HG03060 (cell line): ENCODE measurements around the gene ILF2.
A peak's percentile ranks its signal among the peaks of the same experiment; 100 is the strongest.
"Not testable (repeated sequence)": the region's sequence is repeated elsewhere in the genome, so short reads cannot be mapped to it uniquely, and the experiment has no call there.

Experiments used
- ATAC-seq: cut with Tn5 transposase; IDR thresholded peaks from one replicate; pipeline ENCODE4 v1.9.1; 2021; ENCODE audit warnings: low read depth, moderate number of reproducible peaks; ENCODE audit not compliant: unreplicated experiment

The ILF2 gene

DNA sequence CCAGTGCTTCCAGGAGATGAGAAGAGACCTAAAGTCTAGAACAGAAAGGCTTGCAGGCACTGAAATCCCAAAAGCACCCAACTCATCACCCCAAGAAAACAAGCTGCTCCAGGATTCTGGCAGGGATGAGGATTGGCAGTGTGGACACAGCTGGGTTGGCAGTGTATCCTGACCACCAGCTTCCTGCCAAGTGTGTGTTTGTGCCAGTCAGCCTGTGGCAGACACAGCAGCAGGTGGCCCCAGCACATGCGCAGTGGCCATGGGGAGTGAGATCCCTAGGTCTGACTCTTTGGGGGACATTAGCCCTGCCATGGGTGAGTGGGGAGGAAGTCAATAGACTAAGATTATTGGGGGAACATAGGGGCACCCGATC lies 20.9 kb downstream of the ILF2 start:
- no peak for ATAC-seq

DNA sequence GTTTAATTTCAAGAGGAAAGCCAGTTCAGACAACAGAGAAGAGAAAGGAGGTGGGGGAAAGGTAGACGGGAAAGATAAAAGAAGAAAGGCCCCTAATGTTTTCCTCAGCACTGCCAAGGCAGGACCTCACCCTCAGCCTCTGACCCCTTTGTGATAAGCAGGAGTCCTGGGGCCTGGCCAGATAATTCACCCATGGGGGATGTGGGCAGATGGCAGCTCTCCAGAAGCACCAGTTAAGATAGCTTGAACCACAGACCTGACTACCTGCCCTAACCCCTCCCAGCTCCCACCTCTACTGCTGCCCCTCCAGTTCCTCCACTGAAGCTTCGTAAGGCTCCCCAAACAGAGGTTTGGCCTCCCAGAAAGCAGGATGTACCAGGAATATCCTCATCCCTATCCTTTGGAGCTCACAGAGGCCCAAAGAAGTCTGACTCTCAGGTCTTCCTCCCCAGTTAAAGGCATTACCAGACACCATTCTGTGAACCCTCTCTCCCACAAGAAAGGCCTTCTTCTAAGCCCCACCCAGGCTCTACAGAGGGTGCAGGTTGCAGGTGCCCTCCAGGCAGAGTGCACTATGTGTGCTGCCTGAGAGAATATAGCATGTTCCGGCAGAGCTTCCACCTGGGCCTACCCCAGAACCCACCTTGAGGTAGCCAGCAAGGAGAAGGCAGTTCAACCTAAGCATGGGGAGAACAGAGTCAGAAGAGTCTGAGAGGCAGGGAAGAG lies 21.5 kb downstream of the ILF2 start:
- ATAC-seq, result no peak

DNA sequence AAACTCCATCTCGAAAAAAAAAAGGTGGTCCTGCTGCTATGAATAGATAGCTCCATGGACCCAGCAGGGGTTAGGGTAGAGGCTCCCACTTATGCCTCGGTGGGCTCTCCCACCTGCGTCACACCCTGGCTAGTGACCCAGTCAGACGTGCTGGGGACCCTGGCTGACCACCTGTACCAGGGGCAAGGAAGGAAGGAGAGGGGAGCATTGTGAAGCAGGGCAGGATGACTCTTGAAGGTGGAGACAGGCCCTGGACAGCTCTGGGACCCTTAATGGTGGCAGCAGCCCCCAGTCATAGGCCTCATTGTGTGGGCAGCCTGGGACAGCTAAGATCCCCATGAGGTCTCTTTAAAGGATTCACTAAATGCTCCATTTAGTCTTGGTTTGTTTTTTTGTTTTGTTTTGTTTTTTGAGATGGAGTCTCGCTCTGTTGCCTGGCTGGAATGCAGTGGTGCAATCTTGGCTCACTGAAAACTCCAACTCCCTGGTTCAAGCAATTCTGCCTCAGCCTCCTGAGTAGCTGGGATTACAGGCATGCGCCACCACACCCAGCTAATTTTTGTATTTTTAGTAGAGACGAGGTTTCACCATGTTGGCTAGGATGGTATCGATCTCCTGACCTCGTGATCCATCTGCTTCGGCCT lies 22.7 kb downstream of the ILF2 start:
- no peak for ATAC-seq

DNA sequence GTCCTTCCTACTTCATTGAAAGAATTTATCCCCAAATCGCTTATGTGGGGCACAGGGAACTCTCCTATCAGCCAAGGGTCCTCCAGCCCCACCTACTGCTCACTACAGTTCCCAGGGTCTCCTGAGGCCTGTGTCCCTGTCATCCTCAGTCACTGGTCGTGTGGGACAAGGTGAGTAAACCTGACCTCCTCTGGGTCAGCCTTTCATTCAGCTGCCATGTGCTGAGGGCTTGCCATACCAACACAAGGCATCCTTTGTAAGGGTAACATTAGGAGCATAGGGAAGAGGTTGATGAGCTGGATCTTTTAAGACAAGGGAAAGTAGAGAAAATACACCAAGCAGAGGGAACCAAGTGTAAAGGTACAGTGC lies 23.5 kb downstream of the ILF2 start:
- ATAC-seq, result no peak

DNA sequence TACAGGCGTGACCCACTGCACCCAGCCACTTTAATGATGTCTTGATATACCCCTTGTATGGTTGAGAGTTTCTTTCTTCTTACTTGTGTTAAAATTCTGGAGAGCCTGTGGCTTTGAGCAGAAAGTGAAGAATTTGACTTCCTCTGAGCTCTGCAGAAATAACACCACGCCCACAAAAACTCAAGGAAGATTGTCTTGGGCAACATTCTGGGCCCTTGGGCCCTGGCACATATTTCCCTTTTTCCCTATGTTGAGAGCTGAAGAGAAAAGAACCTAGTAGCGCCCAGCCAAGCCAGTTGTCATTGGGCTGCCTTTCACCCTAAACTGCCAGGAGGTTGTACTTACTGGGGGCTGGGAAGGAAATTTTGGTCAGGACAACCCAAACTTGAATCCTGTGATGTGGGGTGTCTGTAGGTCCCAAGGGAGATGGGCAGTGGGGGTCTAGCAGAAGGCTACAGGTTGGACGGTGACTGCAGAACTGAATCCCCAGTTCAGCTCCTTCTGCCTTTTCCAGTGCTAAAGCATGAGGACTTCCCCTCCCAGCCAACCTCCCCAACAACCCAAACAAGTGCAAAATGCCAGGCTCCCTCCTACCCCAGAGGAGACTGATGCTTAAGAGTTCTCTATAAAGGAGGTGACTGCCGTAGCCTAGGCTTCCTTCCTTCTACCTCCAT lies 24.0 kb downstream of the ILF2 start:
- no peak for ATAC-seq

DNA sequence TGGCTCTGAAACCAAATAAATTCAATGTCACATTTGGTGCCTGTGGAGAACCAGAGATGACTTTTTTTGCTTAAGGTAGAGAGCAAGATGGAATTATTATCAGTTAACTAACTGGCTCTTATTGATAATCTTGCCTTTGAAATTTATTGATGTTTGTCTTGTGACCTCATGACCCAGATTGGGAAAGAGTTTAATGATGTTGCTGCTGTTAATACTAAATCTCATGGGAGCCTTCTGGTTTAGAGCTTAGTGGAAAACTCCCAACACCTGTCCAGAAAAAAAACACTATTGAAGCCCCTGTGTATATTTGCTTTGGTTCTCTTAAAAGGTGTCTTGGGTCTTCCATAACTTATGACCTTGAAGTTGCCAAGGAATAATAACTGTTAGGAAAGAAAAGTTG lies 27.0 kb downstream of the ILF2 start:
- ATAC-seq, result no peak

DNA sequence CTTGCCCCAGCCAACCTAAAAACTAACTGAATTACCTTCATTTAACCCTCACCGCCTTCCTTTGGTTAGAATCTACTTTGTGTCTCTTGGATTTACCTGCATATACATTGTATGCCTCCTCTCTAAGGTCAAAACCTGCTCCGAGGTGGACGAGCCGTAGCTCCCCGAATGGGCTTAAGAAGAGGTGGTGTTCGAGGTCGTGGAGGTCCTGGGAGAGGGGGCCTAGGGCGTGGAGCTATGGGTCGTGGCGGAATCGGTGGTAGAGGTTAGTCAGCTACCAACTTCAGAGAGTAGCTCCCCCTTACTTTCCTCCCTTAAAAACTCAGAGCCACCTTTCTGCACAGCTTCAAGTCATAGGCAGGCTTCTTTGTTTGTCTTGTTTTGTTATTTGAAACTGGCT lies 27.7 kb downstream of the ILF2 start:
- no peak for ATAC-seq

DNA sequence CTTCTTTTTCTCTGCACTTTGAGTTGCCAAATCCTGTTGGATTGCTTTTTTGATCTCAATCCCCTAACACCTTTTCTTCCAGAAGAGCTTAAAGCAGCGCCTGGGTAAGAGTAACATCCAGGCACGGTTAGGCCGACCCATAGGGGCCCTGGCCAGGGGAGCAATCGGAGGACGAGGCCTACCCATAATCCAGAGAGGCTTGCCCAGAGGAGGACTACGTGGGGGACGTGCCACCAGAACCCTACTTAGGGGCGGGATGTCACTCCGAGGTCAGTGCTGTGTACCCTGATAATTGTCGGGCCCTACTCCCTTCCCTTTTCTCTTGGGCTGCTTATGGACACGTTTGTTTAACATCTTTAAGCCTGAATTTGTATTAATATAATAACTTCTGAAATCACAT lies 28.6 kb downstream of the ILF2 start:
- no peak for ATAC-seq

DNA sequence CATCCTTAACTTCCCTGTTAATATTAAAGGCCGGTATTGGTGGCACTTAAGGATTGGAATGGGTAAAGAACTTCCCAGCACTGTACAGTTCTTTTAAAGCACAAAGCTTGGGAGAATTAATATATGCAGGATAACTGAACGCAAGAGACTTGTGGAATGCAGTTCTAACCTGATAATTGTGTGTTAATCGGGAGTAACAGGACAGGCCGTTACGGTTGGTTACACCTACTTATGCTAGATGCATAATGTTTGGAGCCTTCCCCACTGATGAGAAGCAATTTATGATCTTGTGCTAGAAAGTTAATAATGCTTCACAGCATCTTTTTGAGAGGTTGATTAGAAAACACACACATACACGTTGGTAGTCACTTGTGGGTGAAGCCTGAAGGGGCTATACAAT lies 29.9 kb downstream of the ILF2 start:
- ATAC-seq, result no peak

DNA sequence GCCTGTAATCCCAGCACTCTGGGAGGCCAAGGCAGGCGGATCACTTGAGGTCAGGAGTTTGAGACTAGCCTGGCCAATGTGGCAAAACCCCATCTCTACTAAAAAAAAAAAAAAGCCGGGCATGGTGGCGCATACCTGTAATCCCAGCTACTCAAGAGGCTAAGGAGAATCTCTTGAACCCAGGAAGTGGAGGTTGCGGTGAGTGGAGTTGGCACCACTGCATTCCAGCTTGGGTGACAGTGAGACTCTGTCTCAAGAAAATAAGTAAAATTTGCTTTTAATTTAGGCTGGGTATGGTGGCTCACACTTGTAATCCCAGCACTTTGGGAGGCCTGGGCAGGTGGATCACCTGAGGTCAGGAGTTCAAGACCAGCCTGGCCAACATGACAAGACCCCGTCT lies 30.6 kb downstream of the ILF2 start:
- not testable (repeated sequence) for ATAC-seq

DNA sequence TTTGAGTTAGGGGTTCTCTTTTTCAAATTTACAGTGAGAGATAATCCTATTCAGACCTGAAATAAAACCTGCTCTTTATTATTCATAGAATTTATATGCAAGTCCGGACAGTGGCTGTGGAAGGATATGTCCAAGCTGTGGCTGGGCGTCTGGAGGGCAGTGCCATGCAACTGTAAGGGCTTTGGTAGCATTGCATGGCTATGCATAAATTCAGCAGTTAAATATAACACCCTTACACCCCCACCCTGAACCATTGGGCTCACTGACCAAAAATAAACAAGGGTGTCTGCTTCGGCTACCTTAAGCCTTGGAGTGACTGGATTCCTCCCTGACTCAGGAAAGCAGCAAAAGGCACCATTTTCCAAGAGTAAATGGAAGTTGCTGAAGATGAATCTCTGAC lies 31.5 kb downstream of the ILF2 start:
- no peak for ATAC-seq

DNA sequence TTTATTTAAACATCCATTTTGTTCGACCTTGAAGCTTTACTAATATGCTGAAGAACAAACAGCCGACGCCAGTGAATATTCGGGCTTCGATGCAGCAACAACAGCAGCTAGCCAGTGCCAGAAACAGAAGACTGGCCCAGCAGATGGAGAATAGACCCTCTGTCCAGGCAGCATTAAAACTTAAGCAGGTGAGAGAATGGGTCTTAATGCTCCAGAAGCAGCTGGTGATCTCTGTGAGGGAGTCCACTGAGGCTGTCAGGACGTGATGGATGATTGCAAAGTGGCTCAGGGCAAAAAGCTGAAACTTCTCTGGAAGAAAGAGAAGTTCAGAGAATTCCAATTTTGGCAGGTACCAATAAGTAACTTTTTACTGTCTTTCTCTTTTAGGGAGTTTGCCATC lies 32.5 kb downstream of the ILF2 start:
- no peak for ATAC-seq

DNA sequence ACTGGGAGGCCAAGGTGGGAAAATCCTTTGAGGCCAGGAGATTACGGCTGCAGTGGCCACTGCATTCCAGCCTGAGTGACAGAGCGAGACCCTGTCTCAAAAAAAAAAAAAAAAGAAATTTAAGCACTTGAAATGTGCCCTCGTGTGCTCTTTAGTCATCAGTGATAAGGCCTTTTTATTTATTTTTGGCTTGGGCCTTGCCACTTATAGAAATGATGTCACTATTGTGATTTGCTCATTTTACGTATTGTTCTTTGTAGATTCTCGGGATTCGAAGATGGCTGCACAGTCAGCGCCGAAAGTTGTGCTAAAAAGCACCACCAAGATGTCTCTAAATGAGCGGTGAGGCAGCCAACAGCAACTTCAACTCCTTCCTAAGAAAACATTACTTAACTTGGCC lies 34.5 kb downstream of the ILF2 start:
- ATAC-seq, result no peak

DNA sequence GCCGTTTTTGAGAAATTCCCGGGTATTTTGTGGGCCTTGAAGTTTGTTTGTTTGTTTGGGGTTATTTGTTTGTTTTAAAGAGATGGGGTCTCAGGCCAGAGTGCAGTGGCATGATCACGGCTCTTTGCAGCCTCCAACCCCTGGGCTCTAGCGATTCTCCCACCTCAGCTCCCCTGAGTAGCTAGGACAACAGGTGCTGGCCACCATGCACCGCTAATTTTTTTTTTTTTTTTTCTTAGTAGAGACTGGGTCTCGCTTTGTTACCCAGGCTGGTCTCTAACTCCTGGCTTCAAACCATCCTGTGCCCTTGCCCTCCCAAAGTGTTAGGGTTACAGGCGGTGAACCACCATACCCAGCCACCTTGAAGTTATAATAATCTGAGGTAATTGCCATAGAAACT lies 34.9 kb downstream of the ILF2 start:
- ATAC-seq, result no peak

DNA sequence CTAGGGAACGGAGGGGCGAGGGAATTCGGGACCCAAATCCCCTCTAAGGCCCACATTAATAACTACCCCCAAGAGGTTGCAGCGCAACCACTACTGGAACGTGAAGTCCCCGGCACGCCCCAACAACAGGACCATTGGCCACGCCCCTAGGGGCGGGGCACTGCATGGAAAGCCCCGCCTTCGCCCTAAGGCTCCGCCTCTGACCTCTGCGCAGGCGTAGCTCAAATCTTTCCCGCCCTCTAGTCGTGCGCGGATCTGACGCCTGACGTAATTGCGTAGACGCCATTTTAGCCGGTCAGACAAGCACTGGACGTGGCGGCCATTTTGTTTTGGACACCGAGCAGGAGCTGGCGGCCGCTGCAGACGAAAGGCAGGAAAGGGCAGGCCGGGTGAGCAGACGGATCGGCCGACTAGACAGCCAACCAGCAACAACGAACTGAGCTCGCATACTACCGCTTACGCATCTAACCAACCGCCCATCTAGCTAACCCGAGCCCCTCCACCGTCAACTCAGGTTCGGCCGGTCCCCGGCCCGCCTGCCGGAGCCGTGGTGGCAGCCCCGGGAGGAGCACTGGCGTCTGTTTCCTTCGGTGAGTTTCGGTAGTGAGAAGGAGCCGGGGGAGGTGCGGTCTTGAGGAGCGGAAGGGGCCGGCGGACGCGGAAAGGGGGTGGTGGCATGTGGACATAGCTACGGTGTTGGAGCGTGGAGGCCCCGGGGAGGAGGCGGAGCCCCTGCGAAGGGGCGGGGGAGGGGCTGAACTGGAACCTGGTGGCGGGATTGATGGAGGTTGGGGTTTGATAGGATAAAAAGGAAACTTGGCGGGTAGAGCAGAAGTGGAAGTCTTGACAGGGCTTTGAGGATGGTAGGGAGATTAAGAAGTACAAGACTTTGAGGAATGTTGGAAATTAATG lies 36.8 kb downstream of the ILF2 start, which contains the start of gene CHTOP:
CHTOP (plus strand) TSS at position 313 of the 912 bp plus-strand sequence. CDS start 2,523 bp downstream, outside the sequence.
- ATAC-seq, result peak; percentile 82

DNA sequence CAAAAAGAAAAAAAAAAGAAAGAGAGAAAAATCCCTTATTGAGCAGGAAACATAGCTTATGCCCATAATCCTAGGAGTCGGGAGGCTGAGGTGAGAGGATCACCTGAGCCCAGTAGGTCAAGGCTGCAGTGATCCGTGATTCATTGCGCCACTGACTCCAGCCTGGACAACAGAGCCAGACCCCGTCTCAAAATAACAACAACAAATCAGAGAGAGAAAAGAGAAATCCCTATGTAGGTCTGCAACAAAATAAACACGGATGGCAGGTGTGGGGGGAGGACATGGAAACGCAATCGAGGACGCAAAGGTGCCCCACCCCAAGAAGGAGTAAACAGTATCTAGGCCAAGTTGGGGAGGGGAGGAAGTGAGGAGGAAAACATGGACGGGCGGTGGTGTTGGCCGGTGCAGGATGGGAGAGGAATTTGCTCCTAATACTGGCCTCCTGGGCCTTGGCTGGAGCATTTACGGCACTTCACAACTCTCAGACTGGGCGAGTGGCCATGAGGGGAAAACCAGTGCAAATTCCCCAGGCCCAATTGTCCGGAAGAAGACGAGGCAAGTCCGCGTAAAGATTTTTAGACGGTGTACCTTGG lies 37.5 kb downstream of the ILF2 start:
- peak; percentile 12 for ATAC-seq

DNA sequence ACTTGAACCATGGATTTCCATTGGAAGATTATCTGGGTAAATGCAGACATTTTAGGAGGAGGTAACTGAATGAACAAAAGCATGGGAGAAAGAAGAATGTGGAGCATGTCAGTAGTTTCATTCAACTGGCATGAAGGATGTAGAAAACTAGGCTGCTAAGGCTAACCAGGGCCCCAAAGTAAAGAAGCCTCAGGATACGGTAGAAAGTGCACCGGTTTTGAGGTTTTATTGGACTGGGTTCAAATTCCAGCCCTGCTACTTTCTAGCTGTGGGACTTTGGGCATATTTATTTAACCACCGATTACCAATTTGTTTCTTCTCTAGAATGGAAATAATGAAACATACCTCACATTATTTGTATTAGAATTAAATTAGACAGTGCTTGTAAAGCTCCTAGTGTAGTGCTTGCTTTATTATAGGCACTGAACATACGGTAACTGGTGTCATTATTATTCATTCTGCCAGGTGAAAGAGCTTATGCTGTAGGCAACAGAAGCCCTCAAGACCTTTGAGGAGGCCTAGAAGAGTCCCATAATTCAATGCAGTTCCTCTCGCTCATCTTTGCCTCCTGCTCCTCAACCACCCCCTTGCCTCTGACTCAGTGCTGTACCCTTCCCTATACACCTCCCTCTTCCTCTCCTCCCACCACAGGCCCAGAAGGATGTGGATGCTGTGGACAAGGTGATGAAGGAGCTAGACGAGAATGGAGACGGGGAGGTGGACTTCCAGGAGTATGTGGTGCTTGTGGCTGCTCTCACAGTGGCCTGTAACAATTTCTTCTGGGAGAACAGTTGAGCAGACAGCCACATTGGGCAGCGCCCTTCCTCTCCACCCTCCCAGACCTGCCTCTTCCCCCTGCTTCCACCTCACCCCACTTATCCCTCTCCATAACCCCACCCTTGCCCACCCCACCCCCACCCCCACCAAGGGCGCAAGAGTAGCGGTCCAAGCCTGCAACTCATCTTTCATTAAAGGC lies 39.5 kb downstream of the ILF2 start:
- ATAC-seq, result no peak

DNA sequence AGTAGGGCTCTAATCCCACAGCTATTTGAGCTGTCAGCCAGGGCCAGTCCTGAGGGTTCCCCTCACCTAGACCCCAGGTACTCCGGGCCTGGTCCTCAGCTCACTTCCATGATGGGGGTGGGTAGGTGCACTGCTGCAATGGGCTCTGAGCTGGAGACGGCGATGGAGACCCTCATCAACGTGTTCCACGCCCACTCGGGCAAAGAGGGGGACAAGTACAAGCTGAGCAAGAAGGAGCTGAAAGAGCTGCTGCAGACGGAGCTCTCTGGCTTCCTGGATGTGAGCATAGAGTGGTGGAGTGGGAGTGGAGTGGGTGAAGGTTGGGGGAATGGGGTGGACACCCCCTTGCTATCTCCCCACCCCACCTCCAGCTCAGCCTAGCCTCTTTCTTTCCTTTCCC lies 40.4 kb downstream of the ILF2 start:
- no peak for ATAC-seq

DNA sequence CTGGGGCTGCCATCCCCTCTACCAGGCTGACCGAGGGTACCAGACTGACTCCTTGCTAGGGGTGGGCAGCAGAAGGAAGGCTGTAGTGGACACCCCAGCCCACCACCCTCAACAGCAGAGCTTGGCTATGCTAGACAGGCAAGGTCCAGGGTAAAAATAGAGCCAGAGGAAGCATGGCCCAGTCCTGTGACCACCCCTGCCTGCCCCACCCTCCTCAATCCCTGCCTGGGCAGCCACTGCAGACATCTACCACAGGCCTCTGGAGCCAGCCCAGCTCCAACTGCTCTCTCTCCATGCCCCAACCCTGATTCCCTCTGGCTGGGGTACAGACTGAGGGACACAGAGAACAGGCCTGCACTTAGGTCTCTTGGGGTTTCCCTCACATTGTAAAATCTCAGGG lies 40.8 kb downstream of the ILF2 start:
- no peak for ATAC-seq

DNA sequence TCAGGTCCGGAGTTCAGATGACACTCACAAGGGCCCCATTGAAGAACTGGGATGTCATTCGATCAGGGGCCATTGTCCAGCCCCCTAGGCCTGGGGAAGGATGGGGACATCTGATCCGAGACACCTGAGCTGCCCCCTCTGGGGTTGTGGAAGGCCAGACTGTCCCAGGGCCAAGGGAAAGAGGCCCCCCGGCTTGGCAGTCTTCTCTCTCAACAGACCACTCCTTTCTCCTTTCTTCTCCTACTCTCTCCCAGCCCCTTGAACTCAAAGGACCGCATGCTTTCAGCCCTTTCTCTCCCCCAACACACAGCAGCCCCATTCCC lies 41.5 kb downstream of the ILF2 start:
- ATAC-seq, result no peak
